PC-9 (cell line): ENCODE results near the gene RPL36A.

Experiments
- EZH2 ChIP-seq: fragments of 200-600 bp; sonication (generic); IDR thresholded peaks from 2 replicates; pipeline ENCODE4 v1.8.0; 2017; ENCODE audit warnings: antibody characterized with exemption, low read depth
- TF ChIP-seq, protein P1 (sequence below): fragments of 200-600 bp; sonication (generic); conservative IDR thresholded peaks from 2 replicates; pipeline ENCODE4 v1.6.1; 2017; ENCODE audit warnings: mixed run types, antibody characterized with exemption, mild to moderate bottlenecking, moderate library complexity

DNA sequence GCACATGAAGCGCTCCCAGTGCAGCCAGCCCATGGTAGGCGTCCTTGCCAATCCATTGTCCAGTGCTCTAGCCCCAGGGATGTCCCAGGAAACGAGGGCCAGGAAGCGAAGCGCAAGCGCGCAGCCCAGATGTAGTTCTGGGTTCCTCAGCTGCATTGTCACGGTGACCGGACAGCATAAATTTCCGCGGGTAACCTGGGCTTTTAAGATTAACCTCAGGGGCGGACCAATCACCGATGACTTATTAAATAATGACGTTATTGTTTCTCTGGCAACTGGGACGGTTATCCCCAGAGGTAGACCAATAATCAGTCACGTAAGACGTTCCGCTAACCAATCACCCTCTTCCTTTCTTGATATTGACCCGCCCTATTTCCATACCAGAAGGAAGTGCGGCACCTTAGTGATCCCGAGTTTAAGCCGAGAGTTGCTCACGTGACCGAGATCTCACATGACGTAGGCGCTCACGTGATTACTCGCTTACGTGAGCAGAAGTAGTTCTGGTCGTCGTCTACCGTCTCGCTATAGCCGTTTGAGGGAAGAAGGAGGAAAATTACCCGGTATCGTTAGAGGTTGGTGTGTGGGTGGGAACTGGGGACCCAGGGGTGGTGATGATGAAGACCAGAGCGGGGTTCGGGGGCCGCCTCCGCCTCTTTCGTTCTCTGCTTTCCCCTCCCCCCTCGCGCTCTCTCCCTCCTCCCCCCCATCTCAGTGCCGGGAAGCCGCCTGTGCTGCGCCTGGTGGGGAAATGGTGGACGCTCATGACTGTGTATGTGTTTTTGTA lies 17.1 kb downstream of the RPL36A start, which contains the start of the genes GLA and HNRNPH2:
- TF ChIP-seq, protein P1, sequence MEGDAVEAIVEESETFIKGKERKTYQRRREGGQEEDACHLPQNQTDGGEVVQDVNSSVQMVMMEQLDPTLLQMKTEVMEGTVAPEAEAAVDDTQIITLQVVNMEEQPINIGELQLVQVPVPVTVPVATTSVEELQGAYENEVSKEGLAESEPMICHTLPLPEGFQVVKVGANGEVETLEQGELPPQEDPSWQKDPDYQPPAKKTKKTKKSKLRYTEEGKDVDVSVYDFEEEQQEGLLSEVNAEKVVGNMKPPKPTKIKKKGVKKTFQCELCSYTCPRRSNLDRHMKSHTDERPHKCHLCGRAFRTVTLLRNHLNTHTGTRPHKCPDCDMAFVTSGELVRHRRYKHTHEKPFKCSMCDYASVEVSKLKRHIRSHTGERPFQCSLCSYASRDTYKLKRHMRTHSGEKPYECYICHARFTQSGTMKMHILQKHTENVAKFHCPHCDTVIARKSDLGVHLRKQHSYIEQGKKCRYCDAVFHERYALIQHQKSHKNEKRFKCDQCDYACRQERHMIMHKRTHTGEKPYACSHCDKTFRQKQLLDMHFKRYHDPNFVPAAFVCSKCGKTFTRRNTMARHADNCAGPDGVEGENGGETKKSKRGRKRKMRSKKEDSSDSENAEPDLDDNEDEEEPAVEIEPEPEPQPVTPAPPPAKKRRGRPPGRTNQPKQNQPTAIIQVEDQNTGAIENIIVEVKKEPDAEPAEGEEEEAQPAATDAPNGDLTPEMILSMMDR: no peak
- no peak for TF ChIP-seq EZH2
